Stimulated activated CD4-positive, alpha-beta T cell treated with anti-CD3 and anti-CD28 coated beads, TNF-alpha, amount 100 ng/mL, for 24 hours (primary cell): ENCODE measurements around the gene TMTC2.

Experiments used
- DNase-seq, 3 experiments: peaks; one replicate each; pipeline ENCODE4 v3.0.0-alpha.2; 2020; ENCODE audit warnings: low read depth in 3 of 3

Gene TMTC2

DNA sequence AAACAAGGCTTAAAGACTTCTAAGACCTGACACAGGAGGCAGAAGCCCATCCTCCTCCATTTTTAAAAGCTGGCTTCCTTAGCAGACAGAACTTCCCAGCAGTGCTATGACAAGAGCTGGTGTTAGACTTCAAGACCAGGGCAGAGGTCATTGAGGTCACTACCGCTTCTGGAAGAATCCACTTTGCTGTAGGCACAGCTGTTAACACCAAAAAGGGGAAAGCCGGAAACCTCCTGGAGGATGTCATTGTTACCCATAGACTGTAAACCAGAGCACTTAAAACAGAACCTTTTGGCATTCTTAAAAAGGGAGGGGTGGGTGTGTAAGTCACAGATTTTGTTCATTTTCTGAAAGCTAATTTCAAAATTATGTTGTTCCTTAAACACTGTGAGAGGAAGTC lies 445.7 kb downstream of the TMTC2 start:
- DNase-seq = no peak

GRCh38 chr12:83136411-83136810 lies 449.7 kb downstream of the TMTC2 start:
- DNase-seq = no peak

DNA sequence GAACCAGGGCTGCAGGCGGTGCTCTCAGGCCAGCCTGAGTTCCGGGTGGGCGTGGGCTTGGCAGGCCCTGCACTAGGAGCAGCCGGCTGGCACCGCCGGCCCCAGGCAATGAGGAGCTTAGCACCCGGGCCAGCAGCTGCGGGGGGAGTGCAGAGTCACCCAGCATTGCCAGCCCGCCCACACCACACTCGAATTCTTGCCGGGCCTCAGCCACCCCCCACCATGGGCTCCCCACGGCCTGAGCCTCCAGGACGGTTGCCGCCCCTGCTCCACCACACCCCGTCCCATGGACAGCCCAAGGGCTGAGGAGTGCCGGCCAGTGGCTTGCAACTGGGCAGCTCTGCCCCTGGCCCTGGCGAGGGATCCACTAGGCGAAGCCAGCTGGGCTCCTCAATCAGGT lies 453.4 kb downstream of the TMTC2 start:
- no peak for DNase-seq

DNA sequence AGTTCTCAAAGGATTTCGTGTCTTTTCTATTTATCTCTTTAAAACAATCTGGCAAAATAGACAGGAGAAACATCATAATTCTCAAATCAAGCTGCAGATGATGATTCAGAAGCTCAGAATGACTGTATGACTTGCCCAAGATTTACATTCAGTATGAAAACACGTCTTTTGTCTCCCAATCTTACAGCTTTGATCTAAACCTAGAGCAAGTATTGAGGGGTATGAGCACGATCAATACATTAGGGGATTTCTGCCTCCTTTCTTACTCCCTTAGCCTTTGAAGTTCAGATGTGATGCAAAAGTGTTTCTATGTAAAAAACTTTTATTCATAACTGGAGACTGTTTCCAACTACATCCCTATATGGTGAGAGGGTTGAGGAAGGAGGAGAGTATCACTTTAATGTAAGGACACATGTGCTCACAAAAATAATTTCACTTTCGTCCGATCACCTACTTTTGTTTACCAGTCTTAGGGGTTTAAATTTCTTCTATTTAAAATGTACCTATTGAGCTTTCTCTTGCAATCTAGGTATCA lies 454.8 kb downstream of the TMTC2 start:
- DNase-seq = no peak

GRCh38 chr12:83142914-83143313 lies 456.2 kb downstream of the TMTC2 start:
- no peak for DNase-seq

GRCh38 chr12:83143950-83144349 lies 457.2 kb downstream of the TMTC2 start:
- DNase-seq = no peak

DNA sequence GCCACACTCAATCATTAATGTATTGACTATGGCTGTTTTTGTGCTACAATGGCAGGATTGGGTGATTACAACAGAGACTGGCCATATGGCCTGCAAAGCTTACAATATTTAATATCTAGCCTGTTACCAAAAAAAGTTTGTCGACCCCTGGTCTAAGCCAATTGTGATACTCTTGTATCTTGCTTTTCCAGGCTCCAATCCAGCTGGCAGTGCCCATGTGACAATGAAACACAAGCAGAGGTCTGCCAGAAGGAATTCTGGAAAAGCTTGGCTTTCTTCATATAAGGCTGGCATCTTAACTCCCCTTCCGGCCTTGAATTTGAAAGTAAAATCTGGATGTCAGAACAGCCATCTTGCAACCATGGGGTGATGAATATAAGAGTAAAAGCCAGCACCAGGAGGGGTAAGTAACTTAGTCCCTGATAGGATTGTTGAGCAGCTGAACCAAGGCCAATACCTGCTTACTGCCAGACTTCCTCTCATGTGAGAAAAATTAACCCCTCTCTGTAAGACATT lies 458.7 kb downstream of the TMTC2 start:
- no peak for DNase-seq

DNA sequence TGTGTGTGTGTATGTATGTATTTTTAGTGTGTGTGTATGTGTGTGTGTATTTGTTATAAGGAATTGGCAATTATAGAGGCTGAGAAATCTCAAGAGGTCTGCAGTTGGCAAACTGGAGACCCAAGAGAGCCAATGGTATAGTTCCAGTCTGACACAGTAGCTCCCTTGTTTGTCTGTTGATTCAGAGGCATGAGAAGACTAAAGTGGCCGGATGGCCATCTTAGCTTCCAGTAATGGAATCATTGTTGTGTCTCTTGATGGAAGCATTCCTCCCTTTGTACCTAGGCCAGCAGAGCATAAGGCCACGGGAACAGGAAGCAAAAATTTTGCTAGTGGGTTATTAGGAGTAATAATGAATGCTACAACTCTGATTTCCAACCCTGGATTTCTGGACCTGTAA lies 460.6 kb downstream of the TMTC2 start:
- no peak for DNase-seq

DNA sequence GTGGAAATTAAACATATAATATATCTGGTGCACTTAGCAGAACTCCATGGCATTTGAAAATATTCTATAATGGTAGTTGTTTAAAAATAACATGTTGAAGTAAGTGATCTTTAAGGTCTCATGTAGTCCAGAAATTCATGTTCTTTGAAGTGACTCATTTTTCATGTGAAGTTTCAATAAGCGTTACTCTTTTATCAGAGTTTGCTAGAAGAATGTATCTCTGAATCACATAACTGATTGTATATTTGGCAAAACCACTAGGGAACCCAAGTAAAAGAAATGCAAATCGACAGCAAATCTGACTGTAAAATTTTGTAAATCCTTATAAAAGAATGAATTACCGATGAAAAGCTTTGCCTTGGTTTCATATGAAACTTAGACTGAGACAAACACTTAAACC lies 463.3 kb downstream of the TMTC2 start:
- DNase-seq = no peak

DNA sequence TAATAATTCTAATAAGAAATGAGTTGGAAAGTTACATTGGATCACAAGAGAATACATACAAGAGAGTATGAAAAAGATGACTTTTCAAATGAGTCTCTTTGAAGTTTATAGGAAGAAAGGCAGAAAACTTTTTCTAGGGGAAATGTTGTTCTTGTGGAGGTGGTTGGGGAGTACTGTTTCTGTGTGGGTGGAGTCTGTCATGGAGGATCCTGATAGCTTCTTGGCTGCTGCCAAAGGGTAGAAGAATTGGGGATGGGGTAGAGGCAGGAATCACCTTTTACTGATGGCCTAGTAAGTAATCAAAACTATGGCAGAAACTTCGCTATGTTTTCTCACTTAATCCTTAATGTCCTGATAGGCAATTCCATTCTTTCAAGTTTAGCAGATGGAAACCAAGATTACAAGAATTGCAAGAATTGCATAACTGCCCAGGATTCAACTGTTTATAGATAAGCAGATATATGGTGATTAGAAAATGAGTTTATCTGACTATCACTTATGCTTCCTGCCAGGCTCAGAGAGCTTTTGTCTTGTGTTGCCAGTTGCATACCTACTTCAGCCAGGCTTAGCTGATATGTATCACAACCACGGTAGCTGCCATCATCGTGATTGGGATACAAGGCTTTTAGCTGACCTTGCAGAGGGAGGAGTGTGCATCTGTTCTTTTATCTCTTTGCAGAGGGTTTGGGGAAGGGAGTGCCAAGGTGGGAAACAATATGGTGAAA lies 463.9 kb downstream of the TMTC2 start:
- no peak for DNase-seq

DNA sequence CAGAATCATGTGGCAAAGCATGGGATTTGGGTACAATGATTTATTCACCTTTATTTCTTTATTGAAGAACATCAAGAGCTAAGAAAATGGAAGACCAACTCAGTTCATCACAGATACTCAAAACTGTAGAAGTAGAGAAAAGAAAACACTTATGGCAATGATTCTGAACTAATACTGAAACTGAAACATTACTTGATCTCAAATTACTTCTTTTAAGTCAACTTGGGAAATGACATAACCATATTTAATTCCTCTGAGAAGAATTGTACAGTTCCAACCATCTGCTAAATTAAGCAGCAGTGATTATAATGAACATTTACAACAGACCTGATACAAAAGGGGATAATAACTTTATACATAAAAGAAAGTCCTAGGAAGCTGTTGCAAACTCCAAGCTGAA lies 466.5 kb downstream of the TMTC2 start:
- no peak for DNase-seq

DNA sequence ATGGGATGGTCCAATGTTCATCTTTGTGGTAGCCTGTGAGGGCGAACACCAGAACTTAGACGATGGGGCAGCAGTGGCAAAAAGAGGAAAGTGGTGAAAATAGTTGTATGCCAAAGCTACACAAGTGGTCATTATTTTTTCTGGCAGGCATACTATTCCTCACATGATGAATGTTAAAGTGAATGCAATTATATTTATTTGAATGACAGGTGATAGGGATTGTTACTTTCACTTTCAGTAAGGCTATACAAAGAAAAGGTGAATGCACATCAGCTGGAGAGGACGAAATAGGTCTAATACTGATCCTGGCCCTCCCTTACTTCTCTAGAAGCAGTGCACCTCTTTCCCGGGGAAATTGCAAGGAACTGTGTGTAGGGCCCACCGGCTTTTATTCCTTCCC lies 470.1 kb downstream of the TMTC2 start:
- no peak for DNase-seq

GRCh38 chr12:83157604-83158003 lies 470.9 kb downstream of the TMTC2 start:
- DNase-seq = no peak

GRCh38 chr12:83158613-83159207 lies 472.0 kb downstream of the TMTC2 start:
- no peak for DNase-seq

DNA sequence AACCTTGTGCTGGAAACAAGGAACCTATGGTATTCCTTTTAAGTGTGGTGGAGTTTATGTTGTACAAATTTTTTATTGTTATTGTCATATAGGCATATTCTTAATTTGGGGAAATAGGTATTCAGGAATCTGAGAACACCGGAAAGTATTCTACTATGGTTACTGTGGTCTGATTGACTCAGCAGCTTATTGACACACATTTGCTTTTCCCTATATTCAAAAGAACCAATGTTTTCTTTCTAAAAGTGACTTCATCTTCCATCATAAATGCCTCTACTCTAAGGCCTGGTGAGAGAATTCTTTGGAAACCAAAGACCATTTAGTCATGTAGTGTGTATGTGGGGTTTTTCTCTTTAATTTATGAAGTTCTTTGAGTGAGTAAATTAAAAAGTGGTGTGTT lies 474.8 kb downstream of the TMTC2 start:
- no peak for DNase-seq

DNA sequence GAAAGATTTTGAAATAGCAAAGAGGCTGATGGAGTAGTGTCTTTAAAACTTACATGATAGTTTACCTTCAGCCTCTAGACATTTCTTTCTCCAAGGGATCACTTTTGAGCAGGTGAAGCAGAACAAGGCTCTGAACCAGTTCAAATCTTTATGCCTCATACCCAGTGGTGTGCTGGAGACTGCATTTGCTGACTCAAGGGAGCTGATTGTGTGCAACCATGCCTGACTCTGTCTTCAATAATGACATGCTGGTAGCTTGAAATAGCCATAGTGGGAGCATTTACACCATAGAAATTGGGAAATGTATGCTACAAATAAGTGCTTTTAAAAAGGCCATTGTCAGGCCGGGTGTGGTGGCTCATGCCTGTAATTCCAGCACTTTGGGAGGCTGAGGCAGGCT lies 482.0 kb downstream of the TMTC2 start:
- DNase-seq = no peak

- DNase-seq = no peak
These were observed 485.7 kb downstream of the TMTC2 start for GRCh38 chr12:83172441-83172840.

GRCh38 chr12:83172866-83173649 lies 486.4 kb downstream of the TMTC2 start:
- no peak for DNase-seq

DNA sequence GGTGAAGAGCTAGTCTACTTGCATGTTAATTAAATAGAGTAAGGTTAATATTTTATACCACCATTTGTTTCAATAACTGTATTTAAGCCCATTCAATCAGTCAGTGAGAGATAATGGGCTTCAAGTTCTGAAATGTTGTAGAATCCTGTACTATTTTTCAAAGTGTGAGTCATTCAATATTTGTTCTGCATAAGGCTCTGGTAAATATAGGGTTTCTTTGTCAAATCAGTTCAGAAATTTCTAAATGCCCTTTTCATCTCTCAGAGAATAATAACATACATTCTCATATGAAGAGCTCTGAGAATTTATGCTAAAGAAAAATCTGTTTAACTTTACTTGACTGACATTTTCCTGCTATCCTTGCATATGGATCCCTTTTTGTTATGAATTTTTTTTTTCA lies 493.3 kb downstream of the TMTC2 start:
- DNase-seq = no peak

- no peak for DNase-seq
These were observed 494.4 kb downstream of the TMTC2 start for GRCh38 chr12:83181074-83181473.

GRCh38 chr12:83183132-83183531 lies 496.4 kb downstream of the TMTC2 start:
- no peak for DNase-seq
